ENCODE measurements around the gene NRSN2.

NRSN2 gene

GRCh38 chr20:305745-306144 lies 41.2 kb upstream of the NRSN2 start:
- TF ChIP-seq CTCF (IDR thresholded peaks at IDR 0.05; ENCODE audit: low read depth, low read length, missing control alignments), result no peak
- H3K27me3 ChIP-seq (replicated peaks), result no peaks in the 10 kb centered on the region
- no peak for DNase-seq
- no peak overlapping the region for H3K27ac ChIP-seq
- in situ Hi-C loops (cut with HindIII; ENCODE audit: low pct_ligation_motif_present, low sequenced_read_pairs), result no loop called here
- H3K36me3 ChIP-seq (replicated peaks), result no peaks in the 10 kb centered on the region
- H3K4me3 ChIP-seq (ENCODE audit: low read depth, low read length), result no peak overlapping the region

- no peak overlapping the region for H3K4me3 ChIP-seq (ENCODE audit: low read depth, low read length)
- DNase-seq, result no peak
- TF ChIP-seq CTCF (IDR thresholded peaks at IDR 0.05; ENCODE audit: low read depth, low read length, missing control alignments), result no peak
- no peak overlapping the region for H3K27ac ChIP-seq
- H3K27me3 ChIP-seq (replicated peaks), result no peaks in the 10 kb centered on the region
- in situ Hi-C loops (cut with HindIII; ENCODE audit: low pct_ligation_motif_present, low sequenced_read_pairs), result no loop called here
- no peaks in the 10 kb centered on the region for H3K36me3 ChIP-seq (replicated peaks)
Measured at GRCh38 chr20:308427-309038, 38.4 kb upstream of the NRSN2 start.

GRCh38 chr20:309306-309840 lies 37.5 kb upstream of the NRSN2 start:
- Histone ChIP-seq H3K27ac (peak overlapping the region; percentile 97), H3K27me3 (replicated peaks) (no peaks in the 10 kb centered on the region), H3K36me3 (replicated peaks) (no peaks in the 10 kb centered on the region), H3K4me3 (ENCODE audit: low read depth, low read length) (peak overlapping the region; percentile 53)
- peak; percentile 23 for TF ChIP-seq CTCF (IDR thresholded peaks at IDR 0.05; ENCODE audit: low read depth, low read length, missing control alignments)
- in situ Hi-C loops (cut with HindIII; ENCODE audit: low pct_ligation_motif_present, low sequenced_read_pairs), result no loop called here
- no peak for DNase-seq

- Histone ChIP-seq H3K36me3 (replicated peaks) (no peaks in the 10 kb centered on the region), H3K27me3 (replicated peaks) (no peaks in the 10 kb centered on the region), H3K4me3 (ENCODE audit: low read depth, low read length) (peak overlapping the region; percentile 53), H3K27ac (peak overlapping the region; percentile 97)
- no peak for TF ChIP-seq CTCF (IDR thresholded peaks at IDR 0.05; ENCODE audit: low read depth, low read length, missing control alignments)
- in situ Hi-C loops (cut with HindIII; ENCODE audit: low pct_ligation_motif_present, low sequenced_read_pairs), result no loop called here
- peak; percentile 99 for DNase-seq
Measured at GRCh38 chr20:309841-310644, 36.9 kb upstream of the NRSN2 start.

GRCh38 chr20:310645-311044 lies 36.3 kb upstream of the NRSN2 start:
- H3K27ac ChIP-seq, result peak overlapping the region; percentile 46
- no peak for DNase-seq
- TF ChIP-seq CTCF (IDR thresholded peaks at IDR 0.05; ENCODE audit: low read depth, low read length, missing control alignments), result no peak
- H3K36me3 ChIP-seq (replicated peaks), result no peaks in the 10 kb centered on the region
- H3K4me3 ChIP-seq (ENCODE audit: low read depth, low read length), result no peak overlapping the region
- no peaks in the 10 kb centered on the region for H3K27me3 ChIP-seq (replicated peaks)
- in situ Hi-C loops (cut with HindIII; ENCODE audit: low pct_ligation_motif_present, low sequenced_read_pairs), result no loop called here

All from brain microvascular endothelial cell (primary cell).